ENCODE data around the gene TPGS1.
A peak's percentile ranks its signal among the peaks of the same experiment; 100 is the strongest.

The TPGS1 gene

DNA sequence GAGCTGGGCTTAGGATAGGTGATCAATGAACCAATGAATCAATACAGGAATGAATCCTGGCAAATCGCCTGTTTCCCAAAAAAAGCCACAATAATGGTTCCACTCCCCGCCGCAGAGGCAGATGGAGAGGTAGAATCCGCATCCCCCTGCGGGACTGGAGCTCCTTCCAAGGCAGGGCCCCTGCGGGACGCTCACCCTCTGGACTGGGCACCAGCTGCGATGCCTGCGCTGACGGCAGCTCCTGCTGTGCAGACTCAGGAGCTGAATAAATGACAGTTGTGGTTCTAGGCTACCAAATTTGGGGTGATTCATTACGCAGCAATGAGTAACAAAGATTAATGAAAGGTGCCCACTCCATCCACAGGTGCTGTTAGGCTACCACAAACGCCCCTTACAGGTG is 15.4 kb downstream of the TPGS1 start:
- no peak for DNase-seq

DNA sequence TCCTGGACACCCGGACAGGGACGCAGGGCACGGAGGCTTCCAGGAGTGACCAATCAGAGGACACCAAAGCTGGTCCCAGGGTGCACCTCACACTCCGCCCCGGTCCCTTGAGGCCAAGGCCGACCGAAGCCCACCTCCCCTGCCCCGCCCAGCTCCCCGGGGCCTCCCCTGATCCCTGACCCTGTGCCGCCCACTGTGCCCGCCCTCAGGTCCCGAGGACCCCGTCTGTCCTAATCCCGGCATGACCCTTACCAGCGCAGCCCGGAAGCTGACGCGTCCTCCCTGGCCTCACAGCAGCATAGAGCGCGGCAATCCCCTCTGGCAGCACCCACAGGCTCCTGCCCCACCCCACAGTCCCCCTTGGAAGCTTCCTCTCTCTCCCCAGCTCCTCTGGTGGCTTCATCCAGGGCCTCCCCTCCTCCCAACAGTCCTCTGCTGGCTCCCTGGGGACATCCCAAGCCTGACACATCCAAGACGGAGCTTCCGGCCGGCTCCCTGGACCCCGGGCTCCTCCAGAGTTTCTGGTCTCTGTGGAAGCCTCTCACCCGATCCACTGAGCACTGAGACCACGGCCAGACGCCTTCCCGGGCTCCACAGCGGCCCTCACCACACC is 16.9 kb downstream of the TPGS1 start:
- DNase-seq: peak in 1 of 2 experiments; percentile 45

DNA sequence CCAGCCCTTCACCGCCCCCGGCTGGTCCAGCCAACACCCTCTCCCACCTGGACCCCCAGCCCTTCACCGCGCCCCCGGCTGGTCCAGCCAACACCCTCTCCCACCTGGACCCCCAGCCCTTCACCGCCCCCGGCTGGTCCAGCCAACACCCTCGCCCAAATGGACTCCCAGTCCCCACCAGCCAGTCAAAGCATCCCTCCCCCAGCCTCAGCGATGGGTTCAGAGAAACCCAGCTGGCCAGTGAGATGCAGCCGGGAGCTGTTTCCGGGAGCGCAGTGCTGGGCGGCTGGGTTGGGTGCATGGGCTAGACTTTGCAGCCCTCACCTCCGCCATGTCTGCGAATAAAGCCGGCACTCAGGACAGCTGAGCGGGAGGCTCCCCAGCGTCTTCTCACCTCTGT is 17.7 kb downstream of the TPGS1 start:
- DNase-seq: no peak

DNA sequence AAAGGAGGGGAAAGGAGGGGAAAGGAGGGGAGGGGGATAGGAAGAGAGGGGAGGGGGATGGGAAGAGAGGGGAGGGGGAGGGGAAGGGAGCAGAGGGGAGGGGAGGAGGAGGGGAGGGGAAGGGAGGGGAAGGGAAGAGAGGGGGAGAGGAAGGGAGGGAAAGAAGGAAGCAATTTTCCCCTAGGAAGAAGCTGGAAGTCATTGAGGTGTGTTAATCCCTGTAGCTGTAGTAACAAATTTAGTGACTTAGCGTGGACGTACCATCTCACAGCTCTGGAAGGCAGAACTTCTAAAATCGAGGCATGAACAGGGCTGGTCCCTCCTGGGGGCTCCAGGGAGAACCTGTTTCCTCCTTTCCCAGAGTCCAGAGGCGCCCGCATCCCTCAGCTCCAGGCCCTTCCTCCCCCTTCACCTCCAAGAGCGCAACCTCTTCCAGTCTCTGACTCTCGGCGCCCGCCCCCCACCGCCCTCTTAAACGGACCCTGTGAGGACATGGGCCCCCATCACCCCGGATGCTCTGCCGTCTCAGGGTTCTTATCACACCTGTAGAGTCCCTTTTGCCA is 18.6 kb downstream of the TPGS1 start:
- DNase-seq: no peak

DNA sequence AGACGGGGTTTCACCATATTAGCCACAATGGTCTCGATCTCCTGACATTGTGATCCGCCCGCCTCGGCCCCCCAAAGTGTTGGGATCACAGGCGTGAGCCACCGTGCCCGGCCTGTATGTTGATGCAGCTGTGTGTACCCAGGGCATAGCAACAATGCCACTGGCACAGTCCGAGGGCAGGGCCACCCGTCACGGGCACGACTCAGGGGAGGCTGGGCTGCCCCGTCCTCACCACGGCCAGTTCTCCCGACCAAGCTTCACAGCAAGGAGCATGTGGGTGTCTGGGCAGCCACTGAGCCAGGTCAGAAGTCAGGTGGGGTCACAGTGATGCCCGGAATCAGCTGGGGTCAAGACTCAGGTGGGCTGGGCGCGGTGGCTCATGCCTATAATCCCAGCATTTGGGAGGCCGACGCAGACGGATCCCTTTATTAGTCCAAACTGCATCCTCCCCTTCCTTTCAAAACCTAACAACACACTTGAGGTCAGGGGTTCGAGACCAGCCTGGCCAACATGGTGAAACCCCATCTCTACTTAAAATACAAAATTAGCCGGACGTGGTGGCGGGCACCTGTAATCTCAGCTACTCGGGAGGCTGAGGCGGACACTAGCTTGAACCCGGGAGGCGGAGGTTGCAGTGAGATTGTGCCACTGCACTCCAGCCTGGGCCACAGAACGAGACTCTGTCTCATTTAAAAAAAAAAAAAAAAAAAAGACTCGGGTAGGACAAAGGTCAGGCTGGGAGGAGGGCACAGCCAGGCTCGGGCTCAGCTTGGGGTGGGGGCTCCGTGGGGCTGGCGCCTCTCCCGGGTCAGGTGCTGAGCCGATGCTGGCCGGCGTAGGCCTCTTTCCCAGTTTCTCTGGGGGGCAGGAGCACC is 23.1 kb downstream of the TPGS1 start:
- DNase-seq: no peak

DNA sequence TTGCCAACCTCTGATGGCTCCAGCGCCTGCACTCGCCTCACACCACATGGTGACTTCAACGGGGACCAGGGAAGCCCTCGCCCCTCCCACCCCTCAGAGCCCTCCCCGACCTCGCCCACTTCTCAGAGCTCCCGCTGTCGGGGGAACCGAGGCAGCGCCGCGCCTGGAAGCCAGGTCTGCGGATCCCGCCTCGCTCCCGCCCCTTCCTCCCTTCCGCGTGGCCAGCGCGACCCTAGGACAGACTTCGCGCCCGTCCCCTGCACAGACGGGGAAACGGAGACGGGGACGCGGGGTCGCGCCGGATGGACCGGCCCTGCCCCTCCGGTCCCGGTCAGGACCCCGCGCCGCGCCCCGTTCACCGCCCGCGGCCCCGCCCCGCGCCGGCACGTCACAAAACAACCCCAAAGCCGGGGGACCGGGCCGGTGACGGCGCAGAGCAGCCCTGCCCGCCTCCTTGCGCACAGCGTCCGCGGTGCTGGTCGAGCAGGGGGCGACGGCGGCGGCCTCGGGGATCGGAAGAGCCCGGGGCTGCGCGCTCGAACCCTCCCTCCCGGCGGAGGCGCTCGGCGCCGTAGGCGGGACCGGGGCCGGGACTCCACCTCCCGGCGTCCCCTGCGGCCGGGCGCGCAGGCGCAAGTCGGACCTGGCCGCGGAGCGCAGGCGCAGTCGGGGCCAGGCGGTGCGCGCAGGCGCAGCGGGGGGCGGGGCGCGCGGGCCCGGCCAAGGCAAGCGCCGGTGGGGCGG is 23.9 kb downstream of the TPGS1 start:
- peak; percentile 79 to 87 for DNase-seq

DNA sequence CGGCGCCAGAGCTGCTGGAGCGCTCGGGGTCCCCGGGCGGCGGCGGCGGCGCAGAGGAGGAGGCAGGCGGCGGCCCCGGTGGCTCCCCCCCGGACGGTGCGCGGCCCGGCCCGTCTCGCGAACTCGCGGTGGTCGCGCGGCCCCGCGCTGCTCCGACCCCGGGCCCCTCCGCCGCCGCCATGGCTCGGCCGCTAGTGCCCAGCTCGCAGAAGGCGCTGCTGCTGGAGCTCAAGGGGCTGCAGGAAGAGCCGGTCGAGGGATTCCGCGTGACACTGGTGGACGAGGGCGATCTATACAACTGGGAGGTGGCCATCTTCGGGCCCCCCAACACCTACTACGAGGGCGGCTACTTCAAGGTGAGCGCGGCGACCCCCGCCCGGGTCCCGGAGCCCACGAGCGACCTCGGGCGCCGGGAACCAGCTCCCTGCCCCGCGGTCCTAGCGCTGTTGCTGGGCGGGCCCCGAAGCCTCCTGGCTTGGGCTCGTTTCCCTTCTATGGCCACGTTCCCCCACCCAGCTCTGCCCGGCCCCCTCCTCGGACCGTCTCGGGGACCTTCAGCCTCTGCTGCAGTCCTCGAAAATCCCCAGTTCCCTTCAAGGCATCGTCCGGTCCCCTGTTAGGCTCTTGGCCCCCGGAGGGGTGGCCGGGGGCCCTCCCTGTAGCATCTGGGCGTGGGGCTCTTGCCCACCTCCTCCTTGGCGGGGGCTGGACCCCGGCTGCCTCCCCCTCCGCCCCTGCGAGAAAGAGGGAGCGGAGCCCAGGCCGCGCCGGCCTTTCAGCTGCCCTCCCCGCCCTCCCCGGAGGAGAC is 24.7 kb downstream of the TPGS1 start, which contains the start of gene CDC34:
Gene CDC34, plus strand, starts transcription at position 8 of the 808 bp plus-strand sequence. Its CDS starts 172 bp downstream, at position 180.
- peak in 1 of 2 experiments; percentile 46 for DNase-seq

DNA sequence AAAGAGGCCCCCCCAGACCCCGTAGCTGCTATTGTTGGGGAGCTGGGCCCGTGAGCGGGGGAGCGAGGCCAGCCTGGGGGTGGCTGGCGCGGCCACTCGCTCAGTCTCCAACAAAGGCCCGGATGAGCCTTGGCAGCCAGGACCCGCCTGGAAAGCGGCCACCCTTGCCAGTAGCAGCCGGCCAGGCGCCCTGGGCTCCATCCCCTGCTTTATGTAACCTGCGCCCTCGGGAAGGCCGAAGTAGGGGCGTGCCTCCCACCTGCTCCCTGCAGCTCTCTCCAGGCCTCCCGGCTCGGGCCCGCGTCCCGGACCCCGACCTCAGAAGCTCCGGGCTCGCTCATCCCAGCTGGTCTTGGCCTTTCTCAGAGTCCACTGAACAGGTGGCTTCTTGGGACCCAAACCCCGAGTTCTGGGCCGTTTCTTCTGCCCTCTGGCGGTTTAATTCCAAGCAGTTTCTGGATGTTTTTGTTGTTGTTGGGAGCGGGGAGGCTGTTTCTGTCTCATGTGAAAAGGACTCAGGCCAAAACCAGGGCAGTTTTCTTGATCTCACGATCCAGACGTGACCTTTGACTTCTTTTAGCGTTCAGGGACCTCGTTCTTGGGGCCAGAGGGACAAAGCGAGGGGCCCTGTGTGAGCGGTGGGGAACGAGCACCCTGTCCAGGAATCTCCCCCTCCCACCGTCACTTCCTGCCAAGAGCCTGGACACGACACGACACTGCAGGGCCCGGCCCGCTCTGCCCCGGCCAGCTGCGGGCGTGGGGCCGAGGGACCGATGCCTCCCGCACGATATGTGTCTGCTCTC is 25.5 kb downstream of the TPGS1 start:
- DNase-seq: peak; percentile 64 to 74

DNA sequence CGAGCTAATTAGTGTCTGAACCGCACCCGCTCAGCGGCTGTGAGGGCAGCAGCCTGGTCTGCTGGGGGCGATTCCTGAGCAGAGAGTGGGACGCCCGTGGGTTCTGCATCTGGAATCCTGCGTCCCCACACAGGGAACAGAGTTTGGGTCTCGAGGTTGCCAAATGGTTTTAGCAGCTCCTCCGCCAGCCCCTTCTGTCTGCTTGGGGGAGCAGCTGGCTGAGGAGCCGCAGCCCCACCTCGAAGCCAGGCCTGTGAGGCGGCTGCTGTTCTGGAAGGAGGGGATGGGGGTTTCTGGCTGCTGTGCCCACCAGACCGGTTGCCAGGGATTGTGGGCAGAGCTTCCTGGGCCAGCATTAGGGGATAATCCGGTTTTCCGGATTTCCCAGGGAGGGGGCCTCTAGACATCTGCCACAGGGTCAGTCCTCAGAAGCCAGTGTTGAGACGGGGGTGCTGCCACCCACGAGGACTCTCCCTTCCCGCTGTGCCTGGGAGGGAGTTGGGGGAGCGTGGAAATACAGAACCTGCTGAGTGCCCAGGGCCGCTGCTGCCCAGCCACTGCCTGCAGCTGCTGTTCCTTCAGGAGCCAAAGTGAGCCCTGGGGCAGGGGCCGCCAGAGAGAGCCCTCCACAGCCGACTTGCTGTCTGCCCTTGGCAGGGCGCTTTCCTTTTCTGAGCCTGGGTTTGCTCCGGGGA is 26.2 kb downstream of the TPGS1 start:
- DNase-seq: peak in 1 of 2 experiments; percentile 44

DNA sequence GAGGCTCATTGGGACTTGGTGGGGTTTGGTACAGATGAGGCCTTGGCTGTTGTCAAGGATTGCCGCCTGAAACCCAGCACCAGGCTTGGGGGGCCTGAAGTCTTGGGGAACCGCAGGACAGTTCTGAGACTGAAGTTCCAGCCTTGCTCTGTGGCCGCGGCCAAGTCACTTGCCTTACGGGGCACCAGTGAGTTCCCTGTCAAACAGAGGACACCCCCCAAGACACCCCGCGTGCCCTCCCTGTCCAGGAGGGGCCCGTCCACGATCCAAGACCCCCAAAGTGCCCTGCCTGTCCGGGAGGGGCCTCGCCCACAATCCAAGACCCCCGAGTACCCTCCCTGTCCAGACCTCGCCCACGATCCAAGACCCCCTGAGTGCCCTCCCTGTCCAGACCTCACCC is 26.8 kb downstream of the TPGS1 start:
- no peak for DNase-seq

DNA sequence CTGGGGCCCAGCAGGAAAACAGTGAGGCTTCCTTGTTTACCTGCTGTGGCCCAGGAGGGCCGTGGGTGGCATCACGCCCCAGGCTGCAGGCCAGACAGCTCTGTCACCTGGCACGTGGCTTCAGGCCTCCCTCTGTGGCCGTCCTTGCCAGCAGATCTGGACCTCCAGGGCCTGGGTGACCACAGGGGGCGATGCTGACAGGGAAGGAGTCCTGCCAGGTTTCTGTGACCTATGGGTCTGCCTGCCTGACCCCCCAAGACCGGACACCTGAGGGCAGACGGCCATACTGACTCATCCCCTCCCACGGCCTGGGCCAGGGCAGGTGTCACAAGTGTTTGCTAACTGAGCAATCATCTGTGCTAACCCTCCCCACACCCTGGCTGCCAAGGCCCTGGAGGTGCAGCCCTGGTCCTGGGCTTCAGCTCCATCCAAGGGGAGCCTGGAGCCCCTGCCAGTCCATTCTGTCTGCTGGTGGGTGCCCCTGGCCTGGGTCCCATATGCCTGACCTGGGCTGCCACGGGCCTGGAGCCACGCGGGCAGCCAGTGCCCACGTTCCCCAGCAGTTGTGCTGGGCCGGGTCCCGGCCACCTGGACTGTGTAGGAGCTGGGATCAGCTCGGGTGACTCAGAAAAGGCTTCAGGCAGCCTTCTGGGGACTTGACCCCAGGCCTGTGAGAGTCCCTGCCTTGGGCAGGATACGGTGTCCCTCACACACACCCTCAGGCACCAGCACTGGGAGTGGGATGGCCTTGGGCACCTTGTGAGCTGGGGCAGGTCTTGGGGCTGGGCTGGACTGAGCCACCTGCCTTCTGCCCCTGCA is 27.9 kb downstream of the TPGS1 start:
- no peak for DNase-seq

DNA sequence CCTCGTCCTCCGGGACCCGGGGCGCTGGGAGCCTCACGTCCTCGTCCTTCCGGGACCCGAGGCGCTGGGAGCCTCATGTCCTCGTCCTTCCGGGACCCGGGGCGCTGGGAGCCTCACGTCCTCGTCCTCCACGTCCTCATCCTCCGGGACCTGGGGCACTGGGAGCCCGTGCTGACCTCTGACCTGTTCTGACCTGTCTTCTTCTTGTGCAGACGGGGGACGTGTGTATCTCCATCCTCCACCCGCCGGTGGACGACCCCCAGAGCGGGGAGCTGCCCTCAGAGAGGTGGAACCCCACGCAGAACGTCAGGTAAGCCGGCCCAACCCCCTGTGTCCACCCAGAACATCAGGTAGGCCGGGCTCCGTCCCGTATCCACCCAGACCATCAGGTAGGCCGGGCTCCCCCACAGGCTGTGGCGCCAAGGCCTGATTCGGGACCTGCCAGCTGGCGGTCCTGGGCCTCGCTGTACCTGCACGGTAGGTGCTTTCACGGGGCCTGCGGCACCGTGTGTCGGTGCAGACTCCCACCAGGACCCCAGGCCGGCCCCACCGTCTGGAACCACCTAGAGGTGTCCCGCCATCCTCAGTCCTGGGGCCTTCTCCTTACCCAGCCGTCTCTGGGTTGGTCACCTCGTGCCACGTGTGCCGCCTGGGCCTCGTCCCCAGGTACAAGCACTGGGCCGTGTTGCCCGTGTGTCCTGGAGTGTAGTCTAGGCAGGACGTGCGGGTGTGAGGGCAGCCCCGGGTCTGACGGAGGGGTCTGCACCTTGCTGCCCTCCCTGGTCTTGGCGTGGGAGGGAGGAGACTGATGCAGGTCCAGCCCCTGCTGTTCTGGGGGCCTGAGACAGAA is 29.0 kb downstream of the TPGS1 start:
- DNase-seq: no peak

DNA sequence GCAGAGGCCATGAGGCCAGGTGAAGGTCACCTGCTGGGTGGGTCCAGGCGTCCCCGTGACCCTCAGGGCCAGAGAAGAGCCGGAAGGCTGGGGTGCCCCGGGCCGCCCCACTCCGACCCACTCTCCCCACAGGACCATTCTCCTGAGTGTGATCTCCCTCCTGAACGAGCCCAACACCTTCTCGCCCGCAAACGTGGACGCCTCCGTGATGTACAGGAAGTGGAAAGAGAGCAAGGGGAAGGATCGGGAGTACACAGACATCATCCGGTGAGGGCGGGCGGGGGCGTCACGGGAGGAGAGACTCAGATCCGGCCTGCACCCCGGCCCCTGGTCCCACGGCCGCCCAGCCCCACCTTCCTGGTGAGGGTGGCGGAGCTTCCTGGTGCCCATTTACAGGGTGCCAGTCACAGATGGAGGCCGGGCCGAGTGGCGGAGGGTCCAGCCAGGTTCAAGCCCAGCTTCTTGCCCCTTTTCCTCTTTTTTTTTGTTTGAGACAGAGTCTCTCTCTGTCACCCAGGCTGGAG is 29.6 kb downstream of the TPGS1 start:
- no peak for DNase-seq

DNA sequence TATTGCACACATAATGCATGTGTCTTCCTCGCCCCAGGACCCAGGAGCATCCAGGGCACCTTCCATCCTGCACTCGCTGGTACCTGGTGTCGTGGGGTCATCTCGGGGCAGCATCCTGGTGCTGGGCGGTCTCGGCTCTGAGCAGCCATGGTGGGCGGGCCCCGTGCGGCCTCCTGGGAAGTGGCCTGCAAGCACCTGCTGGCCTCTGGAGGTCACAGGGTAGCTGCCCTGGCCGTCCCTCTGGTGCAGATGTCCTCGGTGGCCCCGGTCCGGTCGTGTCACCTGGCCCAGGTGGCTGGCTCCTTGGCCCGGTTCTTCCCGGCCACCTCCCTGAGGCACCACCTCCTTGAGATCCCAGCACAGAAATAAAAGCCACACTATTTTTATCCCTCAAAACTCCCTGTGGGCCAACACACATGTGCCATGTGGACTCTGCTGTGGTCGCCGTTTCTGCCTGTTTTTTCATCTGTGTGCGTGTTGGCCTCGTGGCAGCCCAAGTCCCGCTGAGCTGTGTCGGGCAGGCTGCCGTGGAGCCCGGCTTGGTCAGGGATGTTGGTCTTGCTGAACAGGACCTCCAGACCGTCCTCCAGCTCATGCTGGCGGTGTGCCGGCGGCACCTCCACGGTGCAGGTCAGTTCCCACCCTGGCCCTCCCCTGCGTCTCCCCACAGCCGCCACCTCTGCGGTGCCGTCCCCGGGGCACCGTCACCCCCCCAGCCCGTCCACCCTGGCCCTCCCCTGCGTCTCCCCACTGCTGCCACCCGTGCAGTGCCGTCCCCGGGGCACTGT is 31.5 kb downstream of the TPGS1 start:
- DNase-seq: no peak

DNA sequence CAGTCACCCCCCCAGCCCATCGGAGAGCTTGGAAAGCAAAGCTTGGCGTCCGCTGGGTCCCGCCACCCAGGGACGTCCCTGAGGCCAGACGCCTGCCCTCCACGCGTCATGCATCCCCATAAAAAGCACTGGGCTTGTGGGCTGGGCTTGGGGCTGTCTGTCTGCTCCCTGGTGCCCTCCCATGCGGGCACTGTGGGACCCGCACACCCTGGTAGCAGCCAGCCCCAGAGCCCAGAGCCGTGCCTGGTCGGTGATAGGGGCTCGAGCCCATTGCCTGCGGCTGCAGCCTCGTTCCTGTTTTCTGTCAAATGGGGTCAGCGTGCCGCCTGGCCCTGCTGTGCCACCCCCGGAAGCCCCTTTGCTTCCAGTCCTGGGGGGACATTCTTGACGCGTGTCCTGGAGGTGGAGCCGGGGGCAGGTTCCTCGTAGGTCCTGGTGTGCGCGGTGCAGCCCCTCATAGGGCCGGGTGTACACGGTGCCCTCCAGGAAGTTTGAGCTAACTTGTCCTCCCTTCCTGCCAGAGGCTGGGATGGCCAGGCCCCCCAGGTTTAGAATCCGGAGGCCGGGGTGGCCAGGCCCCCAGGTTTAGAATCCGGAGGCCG is 32.2 kb downstream of the TPGS1 start:
- DNase-seq: no peak

DNA sequence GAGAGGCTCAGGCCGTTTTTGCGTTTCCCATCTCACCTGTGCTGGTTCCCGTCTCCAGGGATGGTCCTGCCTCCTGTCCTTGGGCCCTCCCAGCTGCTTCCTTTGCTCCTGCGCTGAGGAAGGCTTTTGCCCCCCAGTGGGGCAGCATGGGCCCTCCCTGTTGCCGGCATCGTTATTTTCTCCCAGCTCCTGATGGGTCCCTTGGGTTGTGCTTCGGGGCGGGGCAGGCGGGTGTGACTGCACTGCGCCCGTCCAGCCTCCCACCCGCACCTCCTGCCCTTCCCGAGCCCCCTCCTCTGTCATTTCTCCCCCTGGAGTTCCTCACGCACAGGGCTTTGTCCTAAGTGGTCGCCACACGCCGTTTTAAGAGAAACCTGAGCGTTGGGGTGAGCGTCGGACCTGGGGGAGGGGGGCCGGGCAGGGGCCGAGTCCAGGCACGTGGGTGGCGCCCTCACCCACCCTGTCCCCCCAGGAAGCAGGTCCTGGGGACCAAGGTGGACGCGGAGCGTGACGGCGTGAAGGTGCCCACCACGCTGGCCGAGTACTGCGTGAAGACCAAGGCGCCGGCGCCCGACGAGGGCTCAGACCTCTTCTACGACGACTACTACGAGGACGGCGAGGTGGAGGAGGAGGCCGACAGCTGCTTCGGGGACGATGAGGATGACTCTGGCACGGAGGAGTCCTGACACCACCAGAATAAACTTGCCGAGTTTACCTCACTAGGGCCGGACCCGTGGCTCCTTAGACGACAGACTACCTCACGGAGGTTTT is 33.8 kb downstream of the TPGS1 start:
- DNase-seq: no peak

DNA sequence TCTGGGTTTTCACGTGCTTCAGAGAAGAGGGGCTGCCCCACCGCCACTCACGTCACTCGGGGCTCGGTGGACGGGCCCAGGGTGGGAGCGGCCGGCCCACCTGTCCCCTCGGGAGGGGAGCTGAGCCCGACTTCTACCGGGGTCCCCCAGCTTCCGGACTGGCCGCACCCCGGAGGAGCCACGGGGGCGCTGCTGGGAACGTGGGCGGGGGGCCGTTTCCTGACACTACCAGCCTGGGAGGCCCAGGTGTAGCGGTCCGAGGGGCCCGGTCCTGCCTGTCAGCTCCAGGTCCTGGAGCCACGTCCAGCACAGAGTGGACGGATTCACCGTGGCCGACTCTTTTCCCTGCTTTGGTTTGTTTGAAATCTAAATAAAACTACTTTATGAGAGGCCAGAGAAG is 34.4 kb downstream of the TPGS1 start:
- no peak for DNase-seq
